Esophagus squamous epithelium (tissue), 4 donors: ENCODE results near the gene CHRM1.

ENCODE experiments used
- CTCF ChIP-seq, 6 experiments: fragments of 450-650 bp in 4 of 6; fragments of 200-600 bp in 2 of 6; sonication (generic) in 2 of 6; IDR thresholded peaks; one replicate each; pipeline ENCODE4 v1.5.1; 2016 to 2019; ENCODE audit warnings: antibody characterized with exemption in 6 of 6, mild to moderate bottlenecking in 4 of 6, moderate library complexity in 4 of 6
- POLR2A ChIP-seq, 4 donors: fragments of 450-650 bp; IDR thresholded peaks; one replicate each; pipeline ENCODE4 v1.6.1; 2017; ENCODE audit warnings: antibody characterized with exemption in 4 of 4, mild to moderate bottlenecking in 4 of 4, moderate library complexity in 3 of 4

GRCh38 chr11:62863687-62864335 lies 57.4 kb downstream of the CHRM1 start:
- TF ChIP-seq CTCF (IDR thresholded peaks at IDR 0.05), result no peak
- no peak for TF ChIP-seq POLR2A (IDR thresholded peaks at IDR 0.05)
